Measurements from ENCODE around the gene ILF3. TPM values are rescaled to one million over a fixed set of nuclear protein-coding genes. Genes with fewer than 3 reads are reported as not detected.
"Not testable (repeated sequence)": the region's sequence is repeated elsewhere in the genome, so short reads cannot be mapped to it uniquely, and the experiment has no call there.

Gene ILF3
- total RNA-seq, 4 donors from 2014 or later, result 67.3 to 88.2 (median 76.6) TPM

GRCh38 chr19:10670876-10671804, 17.0 kb downstream of the ILF3 start:
- ATAC-seq, result no peak
- Histone ChIP-seq H3K4me3 (no peak overlapping the region), H3K36me3 (peaks cover 0 to 29% of the 10 kb centered on the region in 2 donors), H3K4me1 (peaks cover 41 to 42% of the 10 kb centered on the region in 2 donors), H3K27ac (peak overlapping the region; percentile 48 to 66 (median 62)), H3K9me3 (no peaks in the 10 kb centered on the region), H3K27me3 (no peaks in the 10 kb centered on the region)
- in situ Hi-C loops (cut with MboI; ENCODE audit: low sequenced_read_pairs in 4 of 4) (no loop called here), intact Hi-C loops (cut with DNase I; ENCODE audit: low total_unique reads) (no loop called here)
- TF ChIP-seq POLR2A (IDR thresholded peaks at IDR 0.05) (no peak), CTCF (IDR thresholded peaks at IDR 0.05 in 4 of 5, conservative IDR thresholded peaks at IDR 0.05 in 1 of 5) (no peak)
- no peak for DNase-seq

GRCh38 chr19:10671922-10672321, 17.8 kb downstream of the ILF3 start:
- Histone ChIP-seq H3K4me1 (peaks cover 37 to 41% of the 10 kb centered on the region in 2 donors), H3K27ac (peak overlapping the region; percentile 48 to 66 (median 62)), H3K36me3 (peaks cover 0 to 32% of the 10 kb centered on the region in 2 donors)
- intact Hi-C loops (cut with DNase I; ENCODE audit: low total_unique reads); H3K4me3 ChIP-seq; DNase-seq; H3K9me3 ChIP-seq; H3K27me3 ChIP-seq; in situ Hi-C loops (cut with MboI; ENCODE audit: low sequenced_read_pairs in 4 of 4): not testable (repeated sequence)
- peak; percentile 19 to 32 for ATAC-seq

- H3K4me1 ChIP-seq, result peaks cover 27 to 33% of the 10 kb centered on the region in 2 donors
- H3K27ac ChIP-seq; H3K4me3 ChIP-seq; DNase-seq; H3K9me3 ChIP-seq; ATAC-seq; intact Hi-C loops (cut with DNase I; ENCODE audit: low total_unique reads); in situ Hi-C loops (cut with MboI; ENCODE audit: low sequenced_read_pairs in 4 of 4); H3K27me3 ChIP-seq: not testable (repeated sequence)
- H3K36me3 ChIP-seq, result peaks cover 0 to 65% of the 10 kb centered on the region in 2 donors
Measured at GRCh38 chr19:10675214-10675613, 21.1 kb downstream of the ILF3 start.

- H3K27me3 ChIP-seq, result no peaks in the 10 kb centered on the region
- peaks cover 0 to 78% of the 10 kb centered on the region in 2 donors for H3K36me3 ChIP-seq
- in situ Hi-C loops (cut with MboI; ENCODE audit: low sequenced_read_pairs in 4 of 4) (no loop called here), intact Hi-C loops (cut with DNase I; ENCODE audit: low total_unique reads) (no loop called here)
- H3K4me1 ChIP-seq, result peaks cover 6 to 8% of the 10 kb centered on the region in 2 donors
- no peaks in the 10 kb centered on the region for H3K9me3 ChIP-seq
- DNase-seq, result no peak
- no peak overlapping the region for H3K27ac ChIP-seq
- TF ChIP-seq CTCF (IDR thresholded peaks at IDR 0.05 in 4 of 5, conservative IDR thresholded peaks at IDR 0.05 in 1 of 5), result no peak
- no peak for TF ChIP-seq POLR2A (IDR thresholded peaks at IDR 0.05)
- ATAC-seq, result no peak
- H3K4me3 ChIP-seq, result no peak overlapping the region
Measured at GRCh38 chr19:10677751-10678150, 23.6 kb downstream of the ILF3 start.

- Histone ChIP-seq H3K4me3 (no peak overlapping the region), H3K9me3 (no peaks in the 10 kb centered on the region), H3K4me1 (no peaks in the 10 kb centered on the region), H3K27me3 (no peaks in the 10 kb centered on the region), H3K27ac (no peak overlapping the region), H3K36me3 (peaks cover 0 to 78% of the 10 kb centered on the region in 2 donors)
- no peak for DNase-seq
- intact Hi-C loops (cut with DNase I; ENCODE audit: low total_unique reads) (no loop called here), in situ Hi-C loops (cut with MboI; ENCODE audit: low sequenced_read_pairs in 4 of 4) (no loop called here)
- no peak for ATAC-seq
- no peak for TF ChIP-seq POLR2A (IDR thresholded peaks at IDR 0.05)
Measured at GRCh38 chr19:10678813-10679212, 24.7 kb downstream of the ILF3 start.

- ATAC-seq (no peak), DNase-seq (no peak)
- Histone ChIP-seq H3K36me3 (peaks cover 0 to 87% of the 10 kb centered on the region in 2 donors), H3K27ac (no peak overlapping the region), H3K4me1 (no peaks in the 10 kb centered on the region), H3K4me3 (no peak overlapping the region), H3K9me3 (no peaks in the 10 kb centered on the region), H3K27me3 (no peaks in the 10 kb centered on the region)
- in situ Hi-C loops (cut with MboI; ENCODE audit: low sequenced_read_pairs in 4 of 4) (no loop called here), intact Hi-C loops (cut with DNase I; ENCODE audit: low total_unique reads) (no loop called here)
- TF ChIP-seq CTCF (IDR thresholded peaks at IDR 0.05 in 4 of 5, conservative IDR thresholded peaks at IDR 0.05 in 1 of 5) (no peak), POLR2A (IDR thresholded peaks at IDR 0.05) (no peak)
Measured at GRCh38 chr19:10679743-10680142, 25.6 kb downstream of the ILF3 start.

Measured in gastrocnemius medialis (tissue), 4 donors.